Esophagus squamous epithelium (tissue), 5 donors: ENCODE results near the gene OR2T34. TPM values are rescaled to one million over a fixed set of nuclear protein-coding genes. Genes with fewer than 3 reads are reported as not detected.

Experiments
- DNase-seq: peaks from one replicate; lab custom pipeline; 2025; lab: John Stamatoyannopoulos, UW
- H3K27ac ChIP-seq, 4 donors: fragments of 200-600 bp; sonication (generic); one replicate each; pipeline ENCODE4 v1.5.1; 2016 to 2019; ENCODE audit warnings: mild to moderate bottlenecking in 1 of 4
- H3K27me3 ChIP-seq, 4 donors: fragments of 200-600 bp; sonication (generic); 1 replicate in 3 of 4; 2 replicates in 1 of 4; pipeline versions ENCODE4 v1.5.1 to v1.6.0; 2017 to 2021; ENCODE audit warnings: antibody characterized with exemption in 1 of 4
- H3K36me3 ChIP-seq, 3 donors: fragments of 200-600 bp; sonication (generic); one replicate each; pipeline ENCODE4 v1.5.1; 2016 to 2019
- H3K4me1 ChIP-seq, 3 donors: fragments of 200-600 bp; sonication (generic); one replicate each; pipeline ENCODE4 v1.5.1; 2017 to 2019
- H3K4me3 ChIP-seq, 4 donors: fragments of 200-600 bp; sonication (generic); 1 replicate in 3 of 4; 2 replicates in 1 of 4; pipeline ENCODE4 v1.5.1; 2016 to 2019; ENCODE audit warnings: mild to moderate bottlenecking in 2 of 4, moderate library complexity in 1 of 4
- H3K9me3 ChIP-seq, 3 donors: fragments of 200-600 bp; sonication (generic); one replicate each; pipeline ENCODE4 v1.5.1; 2016 to 2019
- POLR2A ChIP-seq, 4 donors: fragments of 450-650 bp; IDR thresholded peaks; one replicate each; pipeline ENCODE4 v1.6.1; 2017; ENCODE audit warnings: antibody characterized with exemption in 4 of 4, mild to moderate bottlenecking in 4 of 4, moderate library complexity in 3 of 4
- WGBS, 2 donors: methylation state at CpG; one replicate each; pipeline ENCODE4 v1.1.5; 2018; 5-methylcytosine and 5-hydroxymethylcytosine counted together
- intact Hi-C: fragments of 100-400 bp; cut with DNase I; formaldehyde crosslinking; loops from one replicate; pipeline ENCODE4 v1.15.0; 2022
- total RNA-seq, 4 donors: library from RNA; depleted of rRNA; stranded (reverse); fragments of >200 nt; gene quantifications; one replicate each; pipeline ENCODE4 v1.1.0, GENCODE V29; 2016
- TF ChIP-seq, protein P1 (sequence below), 6 experiments: fragments of 450-650 bp in 4 of 6; fragments of 200-600 bp in 2 of 6; sonication (generic) in 2 of 6; IDR thresholded peaks; one replicate each; pipeline ENCODE4 v1.5.1; 2016 to 2019; ENCODE audit warnings: antibody characterized with exemption in 6 of 6, mild to moderate bottlenecking in 4 of 6, moderate library complexity in 4 of 6
- donor health status: DM: yes; HTN: yes; CAD: no.

Gene OR2T34
- total RNA-seq, 4 donors from 2014 or later: not detected

DNA sequence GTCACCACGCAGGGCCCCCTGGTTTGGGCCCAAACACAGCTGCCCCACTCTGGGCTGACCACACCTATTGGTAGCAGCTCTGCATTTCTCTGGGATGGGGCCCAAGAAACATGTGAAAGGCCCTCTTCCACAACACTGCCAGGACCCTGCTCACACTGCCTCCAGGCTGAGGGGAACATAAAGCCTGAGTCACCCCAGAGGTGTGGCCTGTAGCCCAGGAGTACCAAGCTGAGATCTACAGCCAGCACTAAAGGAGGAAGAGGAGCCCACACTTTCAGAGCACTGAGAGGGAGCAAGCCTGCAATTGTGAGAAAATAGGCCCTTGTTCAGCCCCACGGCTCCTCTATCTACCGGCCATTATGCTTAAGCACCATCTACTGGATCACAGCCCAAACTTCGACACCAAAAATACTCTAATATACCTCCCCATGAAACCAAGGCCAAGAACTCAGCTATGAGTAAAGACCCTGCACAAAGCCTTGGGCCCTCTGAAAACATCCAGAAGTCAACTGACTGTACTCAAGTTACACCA, 37.4 kb upstream of the OR2T34 start:
- H3K27me3 ChIP-seq: no peaks in the 10 kb centered on the region
- TF ChIP-seq POLR2A (IDR thresholded peaks at IDR 0.05): no peak
- TF ChIP-seq, protein P1, sequence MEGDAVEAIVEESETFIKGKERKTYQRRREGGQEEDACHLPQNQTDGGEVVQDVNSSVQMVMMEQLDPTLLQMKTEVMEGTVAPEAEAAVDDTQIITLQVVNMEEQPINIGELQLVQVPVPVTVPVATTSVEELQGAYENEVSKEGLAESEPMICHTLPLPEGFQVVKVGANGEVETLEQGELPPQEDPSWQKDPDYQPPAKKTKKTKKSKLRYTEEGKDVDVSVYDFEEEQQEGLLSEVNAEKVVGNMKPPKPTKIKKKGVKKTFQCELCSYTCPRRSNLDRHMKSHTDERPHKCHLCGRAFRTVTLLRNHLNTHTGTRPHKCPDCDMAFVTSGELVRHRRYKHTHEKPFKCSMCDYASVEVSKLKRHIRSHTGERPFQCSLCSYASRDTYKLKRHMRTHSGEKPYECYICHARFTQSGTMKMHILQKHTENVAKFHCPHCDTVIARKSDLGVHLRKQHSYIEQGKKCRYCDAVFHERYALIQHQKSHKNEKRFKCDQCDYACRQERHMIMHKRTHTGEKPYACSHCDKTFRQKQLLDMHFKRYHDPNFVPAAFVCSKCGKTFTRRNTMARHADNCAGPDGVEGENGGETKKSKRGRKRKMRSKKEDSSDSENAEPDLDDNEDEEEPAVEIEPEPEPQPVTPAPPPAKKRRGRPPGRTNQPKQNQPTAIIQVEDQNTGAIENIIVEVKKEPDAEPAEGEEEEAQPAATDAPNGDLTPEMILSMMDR (IDR thresholded peaks at IDR 0.05): no peak
- intact Hi-C loops: no loop called here
- 58 to 70% methylated on average over 2 to 3 of the region's 4 CpGs for WGBS, 2 donors
- no peaks in the 10 kb centered on the region for H3K36me3 ChIP-seq
- no peak for DNase-seq
- no peak overlapping the region for H3K27ac ChIP-seq
- H3K9me3 ChIP-seq: no peaks in the 10 kb centered on the region
- H3K4me1 ChIP-seq: no peaks in the 10 kb centered on the region
- no peak overlapping the region for H3K4me3 ChIP-seq

GRCh38 chr1:248610301-248610700, 35.7 kb upstream of the OR2T34 start:
- H3K27ac ChIP-seq: no peak overlapping the region
- no peak for DNase-seq
- no peaks in the 10 kb centered on the region for H3K9me3 ChIP-seq
- no peaks in the 10 kb centered on the region for H3K27me3 ChIP-seq
- H3K36me3 ChIP-seq: no peaks in the 10 kb centered on the region
- intact Hi-C loops: no loop called here
- H3K4me3 ChIP-seq: no peak overlapping the region
- 38 to 46% methylated on average over 3 of the region's 3 CpGs for WGBS, 2 donors
- H3K4me1 ChIP-seq: no peaks in the 10 kb centered on the region
- TF ChIP-seq, protein P1 (IDR thresholded peaks at IDR 0.05): no peak
- TF ChIP-seq POLR2A (IDR thresholded peaks at IDR 0.05): no peak

DNA sequence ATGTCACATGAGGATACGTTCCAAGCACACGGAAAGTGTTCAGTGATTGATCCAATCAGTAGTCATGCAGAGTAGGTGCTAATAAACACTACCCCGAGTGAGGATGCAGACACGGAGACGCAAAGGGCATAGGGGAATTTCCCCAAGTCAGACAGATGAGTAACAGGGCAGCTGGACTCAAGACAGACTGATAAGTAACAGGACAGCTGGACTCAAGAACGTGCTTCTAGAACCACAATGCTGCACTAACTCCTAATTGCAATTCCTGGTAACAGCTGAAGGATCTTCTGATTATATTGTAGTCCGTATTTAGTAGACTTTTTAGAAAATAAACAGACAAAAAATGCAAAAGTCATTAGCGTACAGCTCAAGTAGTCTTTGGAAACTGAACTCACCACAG, 24.8 kb upstream of the OR2T34 start:
- 71 to 81% methylated on average over 5 to 8 of the region's 8 CpGs for WGBS, 2 donors
- H3K4me1 ChIP-seq: no peaks in the 10 kb centered on the region
- H3K36me3 ChIP-seq: no peaks in the 10 kb centered on the region
- no peaks in the 10 kb centered on the region for H3K27me3 ChIP-seq
- H3K27ac ChIP-seq: no peak overlapping the region
- no peak for TF ChIP-seq POLR2A (IDR thresholded peaks at IDR 0.05)
- TF ChIP-seq, protein P1 (IDR thresholded peaks at IDR 0.05): no peak
- H3K4me3 ChIP-seq: no peak overlapping the region
- no peaks in the 10 kb centered on the region for H3K9me3 ChIP-seq
- no peak for DNase-seq
- intact Hi-C loops: no loop called here

- WGBS, 2 donors: 75 to 90% methylated on average over 6 of the region's 6 CpGs
- Histone ChIP-seq H3K27ac (no peak within 1 kb of the TSS), H3K4me3 (no peak within 1 kb of the TSS), H3K27me3 (no peaks in the 10 kb centered on the region), H3K9me3 (no peaks in the 10 kb centered on the region), H3K36me3 (no peaks in the 10 kb centered on the region), H3K4me1 (no peaks in the 10 kb centered on the region)
- DNase-seq: no peak
- intact Hi-C loops: no loop called here
- TF ChIP-seq POLR2A (IDR thresholded peaks at IDR 0.05): no peak
- TF ChIP-seq, protein P1 (IDR thresholded peaks at IDR 0.05): no peak
Observed at GRCh38 chr1:248597589-248597988, 23.0 kb upstream of the OR2T34 start, which contains the start of gene OR2T10. Gene OR2T10 (minus strand): TSS chr1:248597700. CDS start chr1:248593768, 3,932 bp downstream.

- 52 to 73% methylated on average over 2 of the region's 2 CpGs for WGBS, 2 donors
- DNase-seq: no peak
- Histone ChIP-seq H3K27me3 (no peaks in the 10 kb centered on the region), H3K4me1 (no peaks in the 10 kb centered on the region), H3K36me3 (no peaks in the 10 kb centered on the region), H3K27ac (no peak overlapping the region), H3K9me3 (no peaks in the 10 kb centered on the region), H3K4me3 (no peak overlapping the region)
- TF ChIP-seq, protein P1 (IDR thresholded peaks at IDR 0.05): no peak
- no peak for TF ChIP-seq POLR2A (IDR thresholded peaks at IDR 0.05)
- intact Hi-C loops: no loop called here
Observed at GRCh38 chr1:248596615-248597014, 22.1 kb upstream of the OR2T34 start.
